ENCODE results near the gene SYNDIG1. TPM values are rescaled to one million over a fixed set of nuclear protein-coding genes. Genes with fewer than 3 reads are reported as not detected.

The SYNDIG1 gene
- total RNA-seq, 1 experiment from 2014 or later: not detected

- Histone ChIP-seq H3K27me3 (ENCODE audit: control insufficient read depth, insufficient read depth, low read length) (no peaks in the 10 kb centered on the region), H3K36me3 (ENCODE audit: control insufficient read depth, insufficient read depth, low read length) (no peaks in the 10 kb centered on the region), H3K9me3 (ENCODE audit: control insufficient read depth, insufficient read depth, low read depth, low read length) (no peaks in the 10 kb centered on the region), H3K4me3 (ENCODE audit: low read depth in 2 of 2, low read length in 2 of 2) (no peak overlapping the region), H3K4me1 (ENCODE audit: control insufficient read depth, insufficient read depth, low read length) (no peaks in the 10 kb centered on the region), H3K27ac (ENCODE audit: low read length) (no peak overlapping the region)
- ATAC-seq (no peak), DNase-seq (ENCODE audit: low read depth, low spot score) (no peak)
- in situ Hi-C loops (cut with HindIII; ENCODE audit: low pct_unique_long_range_greater_than_20kb, low sequenced_read_pairs) (no loop called here), intact Hi-C loops (cut with micrococcal nuclease; ENCODE audit: unreplicated experiment) (no loop called here)
- POLR2A ChIA-PET: interaction anchor here (0.6 kb wide), 1 partner anchor 534 kb away, joined by 3 read pairs; no protein-coding TSS in a partner anchor
- no TSS peak for BruUV-seq (replicated peaks)
- no peak for TF ChIP-seq POLR2AphosphoS5 (IDR thresholded peaks at IDR 0.05; ENCODE audit: low read depth, low read length)
- TF ChIP-seq REST (IDR thresholded peaks at IDR 0.05; ENCODE audit: insufficient read depth in 1 of 2, low read depth in 2 of 2, low read length in 1 of 2): no peak
- TF ChIP-seq TCF7L2 (IDR thresholded peaks at IDR 0.05; ENCODE audit: low read depth, low read length): no peak
- TF ChIP-seq SIN3A (IDR thresholded peaks at IDR 0.05; ENCODE audit: borderline replicate concordance, insufficient read depth, low read depth, low read length): no peak
- TF ChIP-seq CTCF (IDR thresholded peaks at IDR 0.05): no peak
- CTCF ChIA-PET: no interaction called here
Observed at GRCh38 chr20:24651171-24651975, 181.9 kb downstream of the SYNDIG1 start.

DNA sequence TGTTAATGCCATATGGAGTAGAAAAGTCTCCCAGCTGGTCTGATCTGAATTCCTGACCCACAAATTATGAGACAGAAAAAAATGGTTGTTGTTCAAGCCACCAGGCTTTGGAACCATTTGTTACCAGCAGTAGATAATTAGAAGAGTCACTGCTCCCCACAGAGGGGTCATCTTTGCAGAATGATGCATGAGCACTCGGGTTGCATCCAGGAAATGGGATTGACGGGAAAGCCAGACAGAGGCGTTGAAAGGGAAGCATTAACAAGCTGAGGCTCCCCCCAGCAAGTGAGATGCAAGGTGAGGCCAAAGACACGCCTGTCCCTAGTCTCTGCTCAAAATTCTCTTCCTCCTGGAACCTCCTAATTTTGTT is 182.5 kb downstream of the SYNDIG1 start:
- Histone ChIP-seq H3K9me3 (ENCODE audit: control insufficient read depth, insufficient read depth, low read depth, low read length) (no peaks in the 10 kb centered on the region), H3K36me3 (ENCODE audit: control insufficient read depth, insufficient read depth, low read length) (no peaks in the 10 kb centered on the region), H3K27me3 (ENCODE audit: control insufficient read depth, insufficient read depth, low read length) (no peaks in the 10 kb centered on the region), H3K4me1 (ENCODE audit: control insufficient read depth, insufficient read depth, low read length) (no peaks in the 10 kb centered on the region), H3K27ac (ENCODE audit: low read length) (no peak overlapping the region), H3K4me3 (ENCODE audit: low read depth in 2 of 2, low read length in 2 of 2) (no peak overlapping the region)
- POLR2A ChIA-PET: interaction anchor here (0.6 kb wide), 1 partner anchor 533 kb away, joined by 3 read pairs; no protein-coding TSS in a partner anchor
- no peak for TF ChIP-seq TCF7L2 (IDR thresholded peaks at IDR 0.05; ENCODE audit: low read depth, low read length)
- TF ChIP-seq REST (IDR thresholded peaks at IDR 0.05; ENCODE audit: insufficient read depth in 1 of 2, low read depth in 2 of 2, low read length in 1 of 2): no peak
- no peak for TF ChIP-seq POLR2AphosphoS5 (IDR thresholded peaks at IDR 0.05; ENCODE audit: low read depth, low read length)
- no peak for TF ChIP-seq SIN3A (IDR thresholded peaks at IDR 0.05; ENCODE audit: borderline replicate concordance, insufficient read depth, low read depth, low read length)
- TF ChIP-seq CTCF (IDR thresholded peaks at IDR 0.05): no peak
- BruUV-seq (replicated peaks): no TSS peak
- in situ Hi-C loops (cut with HindIII; ENCODE audit: low pct_unique_long_range_greater_than_20kb, low sequenced_read_pairs): no loop called here
- intact Hi-C loops (cut with micrococcal nuclease; ENCODE audit: unreplicated experiment): no loop called here
- CTCF ChIA-PET: no interaction called here
- ATAC-seq (no peak), DNase-seq (ENCODE audit: low read depth, low spot score) (no peak)

All from Panc1 (cell line).